WTC11 (cell line): ENCODE results near the gene TLE4.

Experiments
- TF ChIP-seq, protein P1 (sequence below): fragments of 200-600 bp; IDR thresholded peaks from 2 replicates; pipeline ENCODE4 v1.8.0; 2022; ENCODE audit warnings: antibody characterized with exemption
- TF ChIP-seq, protein P2 (sequence below): sonication (generic); formaldehyde crosslinking; IDR thresholded peaks from 2 replicates; pipeline ENCODE4 v1.8.0; 2022; ENCODE audit warnings: mild to moderate bottlenecking, missing genetic modification reagents

GRCh38 chr9:79604149-79604548, 32.4 kb downstream of the TLE4 start:
- TF ChIP-seq, protein P1, sequence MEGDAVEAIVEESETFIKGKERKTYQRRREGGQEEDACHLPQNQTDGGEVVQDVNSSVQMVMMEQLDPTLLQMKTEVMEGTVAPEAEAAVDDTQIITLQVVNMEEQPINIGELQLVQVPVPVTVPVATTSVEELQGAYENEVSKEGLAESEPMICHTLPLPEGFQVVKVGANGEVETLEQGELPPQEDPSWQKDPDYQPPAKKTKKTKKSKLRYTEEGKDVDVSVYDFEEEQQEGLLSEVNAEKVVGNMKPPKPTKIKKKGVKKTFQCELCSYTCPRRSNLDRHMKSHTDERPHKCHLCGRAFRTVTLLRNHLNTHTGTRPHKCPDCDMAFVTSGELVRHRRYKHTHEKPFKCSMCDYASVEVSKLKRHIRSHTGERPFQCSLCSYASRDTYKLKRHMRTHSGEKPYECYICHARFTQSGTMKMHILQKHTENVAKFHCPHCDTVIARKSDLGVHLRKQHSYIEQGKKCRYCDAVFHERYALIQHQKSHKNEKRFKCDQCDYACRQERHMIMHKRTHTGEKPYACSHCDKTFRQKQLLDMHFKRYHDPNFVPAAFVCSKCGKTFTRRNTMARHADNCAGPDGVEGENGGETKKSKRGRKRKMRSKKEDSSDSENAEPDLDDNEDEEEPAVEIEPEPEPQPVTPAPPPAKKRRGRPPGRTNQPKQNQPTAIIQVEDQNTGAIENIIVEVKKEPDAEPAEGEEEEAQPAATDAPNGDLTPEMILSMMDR = no peak
- TF ChIP-seq, protein P2, sequence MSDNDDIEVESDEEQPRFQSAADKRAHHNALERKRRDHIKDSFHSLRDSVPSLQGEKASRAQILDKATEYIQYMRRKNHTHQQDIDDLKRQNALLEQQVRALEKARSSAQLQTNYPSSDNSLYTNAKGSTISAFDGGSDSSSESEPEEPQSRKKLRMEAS (CRISPR knock-in tag) = no peak
